ENCODE data around the gene POU6F2.

DNA sequence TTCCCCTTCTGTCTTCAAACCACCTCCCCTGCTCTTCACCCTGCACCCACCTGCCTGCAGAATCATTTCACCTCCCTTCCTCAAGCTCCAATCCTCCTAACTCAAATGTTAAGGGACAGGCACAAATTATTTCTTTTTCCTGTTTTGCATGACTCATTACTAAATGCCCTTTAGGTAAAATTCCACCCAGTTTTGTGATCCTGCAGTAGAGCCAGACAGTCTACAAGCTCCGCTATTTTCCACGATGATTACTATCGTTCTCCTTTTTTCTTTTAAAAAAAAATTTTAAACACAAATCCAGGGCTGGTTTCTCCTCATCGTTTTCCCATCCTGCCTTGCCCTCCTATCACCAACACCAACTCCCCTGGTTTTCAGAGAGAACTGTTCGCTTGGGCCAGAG lies 401.7 kb downstream of the POU6F2 start:
- TF ChIP-seq, protein P1, sequence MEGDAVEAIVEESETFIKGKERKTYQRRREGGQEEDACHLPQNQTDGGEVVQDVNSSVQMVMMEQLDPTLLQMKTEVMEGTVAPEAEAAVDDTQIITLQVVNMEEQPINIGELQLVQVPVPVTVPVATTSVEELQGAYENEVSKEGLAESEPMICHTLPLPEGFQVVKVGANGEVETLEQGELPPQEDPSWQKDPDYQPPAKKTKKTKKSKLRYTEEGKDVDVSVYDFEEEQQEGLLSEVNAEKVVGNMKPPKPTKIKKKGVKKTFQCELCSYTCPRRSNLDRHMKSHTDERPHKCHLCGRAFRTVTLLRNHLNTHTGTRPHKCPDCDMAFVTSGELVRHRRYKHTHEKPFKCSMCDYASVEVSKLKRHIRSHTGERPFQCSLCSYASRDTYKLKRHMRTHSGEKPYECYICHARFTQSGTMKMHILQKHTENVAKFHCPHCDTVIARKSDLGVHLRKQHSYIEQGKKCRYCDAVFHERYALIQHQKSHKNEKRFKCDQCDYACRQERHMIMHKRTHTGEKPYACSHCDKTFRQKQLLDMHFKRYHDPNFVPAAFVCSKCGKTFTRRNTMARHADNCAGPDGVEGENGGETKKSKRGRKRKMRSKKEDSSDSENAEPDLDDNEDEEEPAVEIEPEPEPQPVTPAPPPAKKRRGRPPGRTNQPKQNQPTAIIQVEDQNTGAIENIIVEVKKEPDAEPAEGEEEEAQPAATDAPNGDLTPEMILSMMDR (IDR thresholded peaks at IDR 0.05): no peak
- no peak for TF ChIP-seq EZH2 (IDR thresholded peaks at IDR 0.05; ENCODE audit: borderline replicate concordance, insufficient read depth, low read depth, low read length, poor library complexity, severe bottlenecking)
